K562 (cell line): ENCODE results near the gene UQCRH. TPM values are rescaled to one million over a fixed set of nuclear protein-coding genes. Genes with fewer than 3 reads are reported as not detected.

ENCODE experiments used
- ATF1 ChIP-seq, 2 experiments: fragments of 450-650 bp in 1 of 2; IDR thresholded peaks; 2 replicates each; pipeline ENCODE4 v1.6.1; 2016; ENCODE audit warnings: missing compliant biosample characterization in 1 of 2, missing genetic modification characterization in 1 of 2
- CBFA2T3 ChIP-seq: fragments of 450-650 bp; IDR thresholded peaks from 2 replicates; pipeline ENCODE4 v1.6.1; 2017
- CBFB ChIP-seq: sonication (generic); formaldehyde crosslinking; IDR thresholded peaks from 2 replicates; pipeline ENCODE4 v1.4.0; 2020; ENCODE audit warnings: mild to moderate bottlenecking, missing genetic modification reagents
- ESRRB ChIP-seq: fragments of 250-450 bp; sonication (Bioruptor Pico); IDR thresholded peaks from 2 replicates; pipeline ENCODE4 v1.5.0; 2020; ENCODE audit warnings: mild to moderate bottlenecking, moderate library complexity, borderline replicate concordance
- MAZ ChIP-seq, 2 experiments: fragments of 450-650 bp in 1 of 2; sonication (generic) in 1 of 2; formaldehyde crosslinking; IDR thresholded peaks in 1 of 2; conservative IDR thresholded peaks in 1 of 2; 2 replicates each; pipeline versions ENCODE4 v1.4.0 to v1.5.0; 2020; ENCODE audit warnings: mild to moderate bottlenecking in 1 of 2, missing genetic modification reagents in 1 of 2
- NFIX ChIP-seq: fragments of 250-450 bp; sonication (Bioruptor Pico); IDR thresholded peaks from 2 replicates; pipeline ENCODE4 v1.4.0; 2020; ENCODE audit warnings: low read depth, mild to moderate bottlenecking, moderate library complexity
- RBBP5 ChIP-seq: fragments of 200-600 bp; sonication (generic); IDR thresholded peaks from 2 replicates; pipeline ENCODE4 v1.6.1; 2012; ENCODE audit warnings: borderline replicate concordance, mild to moderate bottlenecking, low read length, control low read depth, inconsistent platforms; ENCODE audit not compliant: insufficient read depth, poor library complexity, severe bottlenecking
- RBM17 ChIP-seq: fragments of 200-400 bp; formaldehyde crosslinking; IDR thresholded peaks from 2 replicates; pipeline ENCODE4 v1.6.1; 2017; ENCODE audit warnings: low read depth, mild to moderate bottlenecking, low read length, borderline replicate concordance
- SREBF1 ChIP-seq: fragments of 150-350 bp; IDR thresholded peaks from 2 replicates; pipeline ENCODE4 v1.6.1; 2014; ENCODE audit warnings: antibody characterized with exemption, low read depth, low read length, borderline replicate concordance
- ZNF143 ChIP-seq: sonication (generic); formaldehyde crosslinking; IDR thresholded peaks from 2 replicates; pipeline ENCODE4 v1.9.0; 2022; ENCODE audit warnings: mild to moderate bottlenecking, missing genetic modification reagents
- ZNF274 ChIP-seq: IDR thresholded peaks from 2 replicates; pipeline ENCODE4 v1.6.1; 2011; ENCODE audit warnings: low read depth, mild to moderate bottlenecking, low read length, moderate library complexity, borderline replicate concordance
- ZNF444 ChIP-seq: fragments of 250-450 bp; sonication (Bioruptor Pico); IDR thresholded peaks from 2 replicates; pipeline ENCODE4 v1.4.0; 2020; ENCODE audit warnings: mild to moderate bottlenecking, moderate library complexity
- ZNF551 ChIP-seq: fragments of 250-450 bp; sonication (Bioruptor Pico); IDR thresholded peaks from 2 replicates; pipeline ENCODE4 v1.5.0; 2021; ENCODE audit warnings: mild to moderate bottlenecking, moderate library complexity
- ZNF696 ChIP-seq: fragments of 250-450 bp; sonication (Bioruptor Pico); conservative IDR thresholded peaks from 2 replicates; pipeline ENCODE4 v1.4.0; 2020; ENCODE audit warnings: mild to moderate bottlenecking, moderate library complexity
- polyA plus RNA-seq, 8 experiments: library from polyadenylated mRNA; depleted of rRNA in 4 of 8; stranded (reverse) in 5 of 8; unstranded in 3 of 8; fragments of >200 nt; fragmentation: Nextera tagmentation in 2 of 8; fragmentation: Illumina TruSeq in 1 of 8; extraction: Ambion mirVana in 2 of 8; extraction: Trizol in 1 of 8; gene quantifications; 2 replicates each; pipeline versions ENCODE4 v1.2.1 to v1.2.3, GENCODE V29; 2011 to 2014; ENCODE audit warnings: inconsistent platforms in 1 of 8, missing spikeins in 1 of 8
- total RNA-seq, 7 experiments: library from RNA; depleted of rRNA in 6 of 7; stranded (reverse); fragments of >200 nt in 6 of 7; fragmentation: Illumina TruSeq in 2 of 7; extraction: Trizol in 2 of 7; gene quantifications; 2 replicates each; pipeline versions ENCODE4 v1.2.1 to v1.2.3, GENCODE V29; 2011 to 2021; ENCODE audit warnings: low replicate concordance in 1 of 7
- TF ChIP-seq, protein P1 (sequence below): sonication (generic); formaldehyde crosslinking; IDR thresholded peaks from 2 replicates; pipeline ENCODE4 v1.5.0; 2020; ENCODE audit warnings: missing genetic modification reagents
- TF ChIP-seq, protein P2 (sequence below): fragments of 250-450 bp; sonication (Bioruptor Pico); IDR thresholded peaks from 2 replicates; pipeline ENCODE4 v1.9.0; 2021; ENCODE audit warnings: mild to moderate bottlenecking
- TF ChIP-seq, protein P3 (sequence below): fragments of 250-450 bp; sonication (Bioruptor Pico); IDR thresholded peaks from 2 replicates; pipeline ENCODE4 v1.4.0; 2020
- TF ChIP-seq, protein P4 (sequence below), 2 experiments: IDR thresholded peaks in 1 of 2; conservative IDR thresholded peaks in 1 of 2; 2 replicates each; pipeline ENCODE4 v1.6.1; 2016; ENCODE audit warnings: low read depth in 2 of 2, mild to moderate bottlenecking in 1 of 2, missing compliant biosample characterization in 1 of 2, missing genetic modification characterization in 1 of 2, moderate library complexity in 1 of 2

The UQCRH gene
- total and polyA plus RNA-seq, 9 of the 15 experiments (the other 6 are each of a cell fraction or from before 2014, with no cell fraction given), result 1,267 to 5,184 (median 2,410) TPM

DNA sequence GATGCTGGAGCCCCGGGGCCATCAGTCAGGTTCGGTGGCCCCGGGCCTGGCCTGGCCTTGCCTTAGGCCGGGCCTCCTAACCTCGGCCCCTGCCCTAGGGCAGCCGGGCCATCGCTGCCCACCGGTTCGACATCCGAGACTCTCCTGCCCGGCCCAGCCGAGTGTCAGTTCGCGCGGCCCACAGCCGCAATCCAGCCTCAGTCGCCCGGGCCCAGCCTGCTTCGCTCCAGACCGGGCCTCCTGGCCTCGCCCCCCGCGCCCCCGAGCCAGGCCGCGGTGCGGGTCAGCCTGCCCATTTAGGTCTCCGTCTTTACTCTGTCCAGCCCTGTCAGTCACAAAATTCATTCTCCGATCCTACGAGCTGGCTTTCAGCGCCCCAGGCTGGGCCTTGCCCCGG is 859 bp upstream of the UQCRH start (continued):
- TF ChIP-seq ZNF696, result no peak
- TF ChIP-seq, protein P1, sequence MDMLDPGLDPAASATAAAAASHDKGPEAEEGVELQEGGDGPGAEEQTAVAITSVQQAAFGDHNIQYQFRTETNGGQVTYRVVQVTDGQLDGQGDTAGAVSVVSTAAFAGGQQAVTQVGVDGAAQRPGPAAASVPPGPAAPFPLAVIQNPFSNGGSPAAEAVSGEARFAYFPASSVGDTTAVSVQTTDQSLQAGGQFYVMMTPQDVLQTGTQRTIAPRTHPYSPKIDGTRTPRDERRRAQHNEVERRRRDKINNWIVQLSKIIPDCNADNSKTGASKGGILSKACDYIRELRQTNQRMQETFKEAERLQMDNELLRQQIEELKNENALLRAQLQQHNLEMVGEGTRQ, result no peak
- peak; percentile 76 for TF ChIP-seq RBBP5
- 0 out of 4 replicates have a peak, but pooled peaks of 1 of the 2 experiments have one; percentile 8 for TF ChIP-seq MAZ (CRISPR knock-in tag; conservative IDR thresholded peaks at IDR 0.05 in 1 of 2, IDR thresholded peaks at IDR 0.05 in 1 of 2)
- TF ChIP-seq ESRRB (CRISPR knock-in tag), result no peak
- no peak for TF ChIP-seq ZNF274
- TF ChIP-seq ZNF444, result no peak
- no peak for TF ChIP-seq RBM17
- no peak for TF ChIP-seq CBFB
- TF ChIP-seq, protein P2, sequence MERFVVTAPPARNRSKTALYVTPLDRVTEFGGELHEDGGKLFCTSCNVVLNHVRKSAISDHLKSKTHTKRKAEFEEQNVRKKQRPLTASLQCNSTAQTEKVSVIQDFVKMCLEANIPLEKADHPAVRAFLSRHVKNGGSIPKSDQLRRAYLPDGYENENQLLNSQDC, result no peak
- TF ChIP-seq SREBF1, result no peak
- no peak; the same call in 1 of the 2 replicates for TF ChIP-seq ZNF143 (CRISPR knock-in tag)
- TF ChIP-seq ATF1 (CRISPR knock-in tag; IDR thresholded peaks at IDR 0.05), result no peak; the same call in 1 of the 2 replicates
- no peak for TF ChIP-seq ATF1 (tag; IDR thresholded peaks at IDR 0.05)
- TF ChIP-seq, protein P3, sequence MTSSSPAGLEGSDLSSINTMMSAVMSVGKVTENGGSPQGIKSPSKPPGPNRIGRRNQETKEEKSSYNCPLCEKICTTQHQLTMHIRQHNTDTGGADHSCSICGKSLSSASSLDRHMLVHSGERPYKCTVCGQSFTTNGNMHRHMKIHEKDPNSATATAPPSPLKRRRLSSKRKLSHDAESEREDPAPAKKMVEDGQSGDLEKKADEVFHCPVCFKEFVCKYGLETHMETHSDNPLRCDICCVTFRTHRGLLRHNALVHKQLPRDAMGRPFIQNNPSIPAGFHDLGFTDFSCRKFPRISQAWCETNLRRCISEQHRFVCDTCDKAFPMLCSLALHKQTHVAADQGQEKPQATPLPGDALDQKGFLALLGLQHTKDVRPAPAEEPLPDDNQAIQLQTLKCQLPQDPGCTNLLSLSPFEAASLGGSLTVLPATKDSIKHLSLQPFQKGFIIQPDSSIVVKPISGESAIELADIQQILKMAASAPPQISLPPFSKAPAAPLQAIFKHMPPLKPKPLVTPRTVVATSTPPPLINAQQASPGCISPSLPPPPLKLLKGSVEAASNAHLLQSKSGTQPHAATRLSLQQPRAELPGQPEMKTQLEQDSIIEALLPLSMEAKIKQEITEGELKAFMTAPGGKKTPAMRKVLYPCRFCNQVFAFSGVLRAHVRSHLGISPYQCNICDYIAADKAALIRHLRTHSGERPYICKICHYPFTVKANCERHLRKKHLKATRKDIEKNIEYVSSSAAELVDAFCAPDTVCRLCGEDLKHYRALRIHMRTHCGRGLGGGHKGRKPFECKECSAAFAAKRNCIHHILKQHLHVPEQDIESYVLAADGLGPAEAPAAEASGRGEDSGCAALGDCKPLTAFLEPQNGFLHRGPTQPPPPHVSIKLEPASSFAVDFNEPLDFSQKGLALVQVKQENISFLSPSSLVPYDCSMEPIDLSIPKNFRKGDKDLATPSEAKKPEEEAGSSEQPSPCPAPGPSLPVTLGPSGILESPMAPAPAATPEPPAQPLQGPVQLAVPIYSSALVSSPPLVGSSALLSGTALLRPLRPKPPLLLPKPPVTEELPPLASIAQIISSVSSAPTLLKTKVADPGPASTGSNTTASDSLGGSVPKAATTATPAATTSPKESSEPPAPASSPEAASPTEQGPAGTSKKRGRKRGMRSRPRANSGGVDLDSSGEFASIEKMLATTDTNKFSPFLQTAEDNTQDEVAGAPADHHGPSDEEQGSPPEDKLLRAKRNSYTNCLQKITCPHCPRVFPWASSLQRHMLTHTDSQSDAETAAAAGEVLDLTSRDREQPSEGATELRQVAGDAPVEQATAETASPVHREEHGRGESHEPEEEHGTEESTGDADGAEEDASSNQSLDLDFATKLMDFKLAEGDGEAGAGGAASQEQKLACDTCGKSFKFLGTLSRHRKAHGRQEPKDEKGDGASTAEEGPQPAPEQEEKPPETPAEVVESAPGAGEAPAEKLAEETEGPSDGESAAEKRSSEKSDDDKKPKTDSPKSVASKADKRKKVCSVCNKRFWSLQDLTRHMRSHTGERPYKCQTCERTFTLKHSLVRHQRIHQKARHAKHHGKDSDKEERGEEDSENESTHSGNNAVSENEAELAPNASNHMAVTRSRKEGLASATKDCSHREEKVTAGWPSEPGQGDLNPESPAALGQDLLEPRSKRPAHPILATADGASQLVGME (CRISPR knock-in tag), result no peak
- no peak for TF ChIP-seq CBFA2T3
- TF ChIP-seq NFIX (CRISPR knock-in tag), result no peak
- TF ChIP-seq ZNF551 (CRISPR knock-in tag), result no peak
- TF ChIP-seq, protein P4, sequence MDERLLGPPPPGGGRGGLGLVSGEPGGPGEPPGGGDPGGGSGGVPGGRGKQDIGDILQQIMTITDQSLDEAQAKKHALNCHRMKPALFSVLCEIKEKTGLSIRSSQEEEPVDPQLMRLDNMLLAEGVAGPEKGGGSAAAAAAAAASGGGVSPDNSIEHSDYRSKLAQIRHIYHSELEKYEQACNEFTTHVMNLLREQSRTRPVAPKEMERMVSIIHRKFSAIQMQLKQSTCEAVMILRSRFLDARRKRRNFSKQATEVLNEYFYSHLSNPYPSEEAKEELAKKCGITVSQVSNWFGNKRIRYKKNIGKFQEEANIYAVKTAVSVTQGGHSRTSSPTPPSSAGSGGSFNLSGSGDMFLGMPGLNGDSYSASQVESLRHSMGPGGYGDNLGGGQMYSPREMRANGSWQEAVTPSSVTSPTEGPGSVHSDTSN (CRISPR knock-in tag; IDR thresholded peaks at IDR 0.05; ENCODE audit: low read depth), result peak; percentile 19; the same call in 1 of the 2 replicates
- TF ChIP-seq, protein P4 (tag; conservative IDR thresholded peaks at IDR 0.05; ENCODE audit: low read depth), result no peak
